GM18498 (cell line): ENCODE data around the gene GPC3.

Experiments
- ATAC-seq: cut with Tn5 transposase; IDR thresholded peaks from one replicate; pipeline ENCODE4 v1.9.1; 2021; ENCODE audit warnings: mild to moderate bottlenecking, moderate library complexity; ENCODE audit not compliant: unreplicated experiment

GPC3 gene

GRCh38 chrX:133971586-133971985 is 13.8 kb downstream of the GPC3 start:
- ATAC-seq: no peak

- ATAC-seq: no peak
Measured at GRCh38 chrX:133970076-133970475, 15.3 kb downstream of the GPC3 start.

GRCh38 chrX:133969191-133969590 is 16.2 kb downstream of the GPC3 start:
- no peak for ATAC-seq

- ATAC-seq: no peak
Measured at GRCh38 chrX:133968109-133968508, 17.3 kb downstream of the GPC3 start.

GRCh38 chrX:133966199-133966598 is 19.2 kb downstream of the GPC3 start:
- ATAC-seq: no peak

GRCh38 chrX:133965321-133965720 is 20.1 kb downstream of the GPC3 start:
- no peak for ATAC-seq

- no peak for ATAC-seq
Measured at GRCh38 chrX:133961046-133961445, 24.3 kb downstream of the GPC3 start.

- no peak for ATAC-seq
Measured at GRCh38 chrX:133959972-133960371, 25.4 kb downstream of the GPC3 start.

GRCh38 chrX:133958997-133959688 is 26.3 kb downstream of the GPC3 start:
- no peak for ATAC-seq

- no peak for ATAC-seq
Measured at GRCh38 chrX:133956570-133957340, 28.6 kb downstream of the GPC3 start.

GRCh38 chrX:133953785-133954355 is 31.5 kb downstream of the GPC3 start:
- ATAC-seq: no peak

GRCh38 chrX:133953078-133953477 is 32.3 kb downstream of the GPC3 start:
- ATAC-seq: no peak

- ATAC-seq: no peak
Measured at GRCh38 chrX:133951098-133951497, 34.3 kb downstream of the GPC3 start.

GRCh38 chrX:133950214-133950613 is 35.2 kb downstream of the GPC3 start:
- ATAC-seq: no peak

GRCh38 chrX:133948895-133949294 is 36.5 kb downstream of the GPC3 start:
- ATAC-seq: no peak

- ATAC-seq: no peak
Measured at GRCh38 chrX:133947996-133948395, 37.4 kb downstream of the GPC3 start.

GRCh38 chrX:133947022-133947421 is 38.4 kb downstream of the GPC3 start:
- no peak for ATAC-seq

GRCh38 chrX:133943507-133943906 is 41.9 kb downstream of the GPC3 start:
- ATAC-seq: no peak

GRCh38 chrX:133939655-133940302 is 45.6 kb downstream of the GPC3 start:
- no peak for ATAC-seq

GRCh38 chrX:133938530-133938929 is 46.9 kb downstream of the GPC3 start:
- ATAC-seq: no peak

- ATAC-seq: no peak
Measured at GRCh38 chrX:133937022-133937421, 48.4 kb downstream of the GPC3 start.

GRCh38 chrX:133935076-133935475 is 50.3 kb downstream of the GPC3 start:
- ATAC-seq: no peak
